Measurements from ENCODE around the gene GRAMD1B.

DNA sequence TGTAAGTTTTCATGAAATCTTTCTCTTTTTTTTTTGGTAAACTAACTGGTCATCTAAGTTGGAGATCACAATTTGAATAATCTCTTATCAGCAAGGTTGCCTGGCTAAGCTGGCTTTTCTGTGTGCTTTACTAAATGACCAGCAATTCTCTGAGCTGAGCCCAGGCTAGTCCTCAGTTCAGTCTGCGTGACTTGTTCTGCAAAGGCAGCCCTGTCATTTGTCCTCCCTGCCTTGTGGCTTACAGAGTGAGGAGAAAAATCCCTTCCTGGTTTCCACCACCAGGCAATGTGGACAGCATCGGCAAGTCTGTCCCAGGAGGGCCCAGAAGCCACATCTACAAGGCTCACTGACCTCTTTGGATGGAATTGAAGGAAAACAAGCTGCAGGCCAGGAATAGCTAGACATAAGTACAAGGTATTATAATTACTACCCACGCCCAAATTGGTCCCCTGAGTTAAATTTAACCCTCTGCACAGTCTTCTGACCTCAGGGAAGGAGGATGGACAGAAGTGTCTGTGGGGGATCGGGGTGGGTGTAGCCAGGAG is 115.7 kb downstream of the GRAMD1B start:
- TF ChIP-seq, protein P1, sequence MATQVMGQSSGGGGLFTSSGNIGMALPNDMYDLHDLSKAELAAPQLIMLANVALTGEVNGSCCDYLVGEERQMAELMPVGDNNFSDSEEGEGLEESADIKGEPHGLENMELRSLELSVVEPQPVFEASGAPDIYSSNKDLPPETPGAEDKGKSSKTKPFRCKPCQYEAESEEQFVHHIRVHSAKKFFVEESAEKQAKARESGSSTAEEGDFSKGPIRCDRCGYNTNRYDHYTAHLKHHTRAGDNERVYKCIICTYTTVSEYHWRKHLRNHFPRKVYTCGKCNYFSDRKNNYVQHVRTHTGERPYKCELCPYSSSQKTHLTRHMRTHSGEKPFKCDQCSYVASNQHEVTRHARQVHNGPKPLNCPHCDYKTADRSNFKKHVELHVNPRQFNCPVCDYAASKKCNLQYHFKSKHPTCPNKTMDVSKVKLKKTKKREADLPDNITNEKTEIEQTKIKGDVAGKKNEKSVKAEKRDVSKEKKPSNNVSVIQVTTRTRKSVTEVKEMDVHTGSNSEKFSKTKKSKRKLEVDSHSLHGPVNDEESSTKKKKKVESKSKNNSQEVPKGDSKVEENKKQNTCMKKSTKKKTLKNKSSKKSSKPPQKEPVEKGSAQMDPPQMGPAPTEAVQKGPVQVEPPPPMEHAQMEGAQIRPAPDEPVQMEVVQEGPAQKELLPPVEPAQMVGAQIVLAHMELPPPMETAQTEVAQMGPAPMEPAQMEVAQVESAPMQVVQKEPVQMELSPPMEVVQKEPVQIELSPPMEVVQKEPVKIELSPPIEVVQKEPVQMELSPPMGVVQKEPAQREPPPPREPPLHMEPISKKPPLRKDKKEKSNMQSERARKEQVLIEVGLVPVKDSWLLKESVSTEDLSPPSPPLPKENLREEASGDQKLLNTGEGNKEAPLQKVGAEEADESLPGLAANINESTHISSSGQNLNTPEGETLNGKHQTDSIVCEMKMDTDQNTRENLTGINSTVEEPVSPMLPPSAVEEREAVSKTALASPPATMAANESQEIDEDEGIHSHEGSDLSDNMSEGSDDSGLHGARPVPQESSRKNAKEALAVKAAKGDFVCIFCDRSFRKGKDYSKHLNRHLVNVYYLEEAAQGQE (IDR thresholded peaks at IDR 0.05): no peak
- TF ChIP-seq, protein P2, sequence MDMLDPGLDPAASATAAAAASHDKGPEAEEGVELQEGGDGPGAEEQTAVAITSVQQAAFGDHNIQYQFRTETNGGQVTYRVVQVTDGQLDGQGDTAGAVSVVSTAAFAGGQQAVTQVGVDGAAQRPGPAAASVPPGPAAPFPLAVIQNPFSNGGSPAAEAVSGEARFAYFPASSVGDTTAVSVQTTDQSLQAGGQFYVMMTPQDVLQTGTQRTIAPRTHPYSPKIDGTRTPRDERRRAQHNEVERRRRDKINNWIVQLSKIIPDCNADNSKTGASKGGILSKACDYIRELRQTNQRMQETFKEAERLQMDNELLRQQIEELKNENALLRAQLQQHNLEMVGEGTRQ (IDR thresholded peaks at IDR 0.05): no peak
- TF ChIP-seq, protein P3, sequence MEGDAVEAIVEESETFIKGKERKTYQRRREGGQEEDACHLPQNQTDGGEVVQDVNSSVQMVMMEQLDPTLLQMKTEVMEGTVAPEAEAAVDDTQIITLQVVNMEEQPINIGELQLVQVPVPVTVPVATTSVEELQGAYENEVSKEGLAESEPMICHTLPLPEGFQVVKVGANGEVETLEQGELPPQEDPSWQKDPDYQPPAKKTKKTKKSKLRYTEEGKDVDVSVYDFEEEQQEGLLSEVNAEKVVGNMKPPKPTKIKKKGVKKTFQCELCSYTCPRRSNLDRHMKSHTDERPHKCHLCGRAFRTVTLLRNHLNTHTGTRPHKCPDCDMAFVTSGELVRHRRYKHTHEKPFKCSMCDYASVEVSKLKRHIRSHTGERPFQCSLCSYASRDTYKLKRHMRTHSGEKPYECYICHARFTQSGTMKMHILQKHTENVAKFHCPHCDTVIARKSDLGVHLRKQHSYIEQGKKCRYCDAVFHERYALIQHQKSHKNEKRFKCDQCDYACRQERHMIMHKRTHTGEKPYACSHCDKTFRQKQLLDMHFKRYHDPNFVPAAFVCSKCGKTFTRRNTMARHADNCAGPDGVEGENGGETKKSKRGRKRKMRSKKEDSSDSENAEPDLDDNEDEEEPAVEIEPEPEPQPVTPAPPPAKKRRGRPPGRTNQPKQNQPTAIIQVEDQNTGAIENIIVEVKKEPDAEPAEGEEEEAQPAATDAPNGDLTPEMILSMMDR (IDR thresholded peaks at IDR 0.05): no peak
- no peak for TF ChIP-seq ZNF302 (CRISPR knock-in tag; IDR thresholded peaks at IDR 0.05)
- no peak for TF ChIP-seq NPAS2 (CRISPR knock-in tag; IDR thresholded peaks at IDR 0.05; ENCODE audit: borderline replicate concordance)
- no peak for TF ChIP-seq CHD2 (IDR thresholded peaks at IDR 0.05; ENCODE audit: low read length, partially characterized antibody)
- TF ChIP-seq MYC (IDR thresholded peaks at IDR 0.05; ENCODE audit: borderline replicate concordance, low read length): no peak
- no peak for TF ChIP-seq EP300 (IDR thresholded peaks at IDR 0.05)
- TF ChIP-seq CEBPB (IDR thresholded peaks at IDR 0.05): no peak
- no peak for TF ChIP-seq TP53 (CRISPR knock-in tag; IDR thresholded peaks at IDR 0.05)
- no peak for TF ChIP-seq KDM1A (IDR thresholded peaks at IDR 0.05; ENCODE audit: low read depth)
